Stomach (tissue), 4 donors: ENCODE measurements around the gene SEC62.

Experiments used
- CTCF ChIP-seq, 7 experiments: fragments of 450-650 bp in 4 of 7; fragments of 200-600 bp in 3 of 7; sonication (generic) in 3 of 7; IDR thresholded peaks; one replicate each; pipeline ENCODE4 v1.5.1; 2016 to 2019; ENCODE audit warnings: antibody characterized with exemption in 7 of 7, control low read depth in 2 of 7, mild to moderate bottlenecking in 1 of 7
- POLR2A ChIP-seq, 4 donors: fragments of 450-650 bp; IDR thresholded peaks; one replicate each; pipeline ENCODE4 v1.6.1; 2016; ENCODE audit warnings: antibody characterized with exemption in 4 of 4, control low read depth in 2 of 4, mild to moderate bottlenecking in 1 of 4, moderate library complexity in 1 of 4
- POLR2AphosphoS5 ChIP-seq, 3 donors: sonication (generic); formaldehyde crosslinking; IDR thresholded peaks; one replicate each; pipeline ENCODE4 v1.6.1; 2016; ENCODE audit warnings: antibody characterized with exemption in 3 of 3

- TF ChIP-seq CTCF (IDR thresholded peaks at IDR 0.05) (no peak), POLR2A (IDR thresholded peaks at IDR 0.05) (no peak), POLR2AphosphoS5 (IDR thresholded peaks at IDR 0.05) (no peak)
Measured at GRCh38 chr3:170024581-170024980, 58.0 kb downstream of the SEC62 start.
